ENCODE measurements around the gene CSF2RB.

CSF2RB gene

GRCh38 chr22:36914390-36914752, 943 bp downstream of the CSF2RB start:
- Histone ChIP-seq H3K4me1 (no peaks in the 10 kb centered on the region), H2AFZ (no peak overlapping the region), H3K27me3 (ENCODE audit: control insufficient read depth, insufficient read depth, low read length) (no peaks in the 10 kb centered on the region), H3K4me2 (ENCODE audit: low read length) (no peak overlapping the region), H3K36me3 (ENCODE audit: control insufficient read depth, insufficient read depth, low read length) (no peaks in the 10 kb centered on the region), H3K79me2 (no peaks in the 10 kb centered on the region), H3K9me3 (ENCODE audit: control insufficient read depth, low read length) (no peaks in the 10 kb centered on the region), H3K27ac (no peak overlapping the region), H3K4me3 (ENCODE audit: low read depth, low read length) (no peak overlapping the region), H3K9ac (no peak overlapping the region)
- no peak for TF ChIP-seq CTCF (IDR thresholded peaks at IDR 0.05)

- TF ChIP-seq CTCF (IDR thresholded peaks at IDR 0.05): no peak
- no peaks in the 10 kb centered on the region for H3K36me3 ChIP-seq (ENCODE audit: control insufficient read depth, insufficient read depth, low read length)
- H3K9ac ChIP-seq: no peak overlapping the region
- no peak overlapping the region for H2AFZ ChIP-seq
- H3K27ac ChIP-seq: no peak overlapping the region
- H3K4me3 ChIP-seq (ENCODE audit: low read depth, low read length): no peak overlapping the region
- H3K9me3 ChIP-seq (ENCODE audit: control insufficient read depth, low read length): no peaks in the 10 kb centered on the region
- H3K27me3 ChIP-seq (ENCODE audit: control insufficient read depth, insufficient read depth, low read length): no peaks in the 10 kb centered on the region
- no peak overlapping the region for H3K4me2 ChIP-seq (ENCODE audit: low read length)
- no peaks in the 10 kb centered on the region for H3K79me2 ChIP-seq
- H3K4me1 ChIP-seq: no peaks in the 10 kb centered on the region
These were observed 2.6 kb downstream of the CSF2RB start for GRCh38 chr22:36916034-36916433.

- Histone ChIP-seq H3K4me3 (ENCODE audit: low read depth, low read length) (no peak overlapping the region), H3K9me3 (ENCODE audit: control insufficient read depth, low read length) (no peaks in the 10 kb centered on the region), H3K4me2 (ENCODE audit: low read length) (no peak overlapping the region), H2AFZ (no peak overlapping the region), H3K36me3 (ENCODE audit: control insufficient read depth, insufficient read depth, low read length) (no peaks in the 10 kb centered on the region), H3K9ac (no peak overlapping the region), H3K27me3 (ENCODE audit: control insufficient read depth, insufficient read depth, low read length) (no peaks in the 10 kb centered on the region), H3K4me1 (no peaks in the 10 kb centered on the region), H3K27ac (no peak overlapping the region), H3K79me2 (no peaks in the 10 kb centered on the region)
- no peak for TF ChIP-seq CTCF (IDR thresholded peaks at IDR 0.05)
These were observed 5.3 kb downstream of the CSF2RB start for GRCh38 chr22:36918586-36919284.

GRCh38 chr22:36921309-36922104, 8.1 kb downstream of the CSF2RB start:
- Histone ChIP-seq H3K27ac (no peak overlapping the region), H3K9me3 (ENCODE audit: control insufficient read depth, low read length) (no peaks in the 10 kb centered on the region), H2AFZ (no peak overlapping the region), H3K79me2 (no peaks in the 10 kb centered on the region), H3K4me2 (ENCODE audit: low read length) (no peak overlapping the region), H3K9ac (no peak overlapping the region), H3K4me3 (ENCODE audit: low read depth, low read length) (no peak overlapping the region), H3K4me1 (no peaks in the 10 kb centered on the region), H3K27me3 (ENCODE audit: control insufficient read depth, insufficient read depth, low read length) (no peaks in the 10 kb centered on the region), H3K36me3 (ENCODE audit: control insufficient read depth, insufficient read depth, low read length) (no peaks in the 10 kb centered on the region)
- TF ChIP-seq CTCF (IDR thresholded peaks at IDR 0.05): no peak
